ENCODE results near the gene STXBP2.
A peak's percentile ranks its signal among the peaks of the same experiment; 100 is the strongest.

Gene STXBP2

DNA sequence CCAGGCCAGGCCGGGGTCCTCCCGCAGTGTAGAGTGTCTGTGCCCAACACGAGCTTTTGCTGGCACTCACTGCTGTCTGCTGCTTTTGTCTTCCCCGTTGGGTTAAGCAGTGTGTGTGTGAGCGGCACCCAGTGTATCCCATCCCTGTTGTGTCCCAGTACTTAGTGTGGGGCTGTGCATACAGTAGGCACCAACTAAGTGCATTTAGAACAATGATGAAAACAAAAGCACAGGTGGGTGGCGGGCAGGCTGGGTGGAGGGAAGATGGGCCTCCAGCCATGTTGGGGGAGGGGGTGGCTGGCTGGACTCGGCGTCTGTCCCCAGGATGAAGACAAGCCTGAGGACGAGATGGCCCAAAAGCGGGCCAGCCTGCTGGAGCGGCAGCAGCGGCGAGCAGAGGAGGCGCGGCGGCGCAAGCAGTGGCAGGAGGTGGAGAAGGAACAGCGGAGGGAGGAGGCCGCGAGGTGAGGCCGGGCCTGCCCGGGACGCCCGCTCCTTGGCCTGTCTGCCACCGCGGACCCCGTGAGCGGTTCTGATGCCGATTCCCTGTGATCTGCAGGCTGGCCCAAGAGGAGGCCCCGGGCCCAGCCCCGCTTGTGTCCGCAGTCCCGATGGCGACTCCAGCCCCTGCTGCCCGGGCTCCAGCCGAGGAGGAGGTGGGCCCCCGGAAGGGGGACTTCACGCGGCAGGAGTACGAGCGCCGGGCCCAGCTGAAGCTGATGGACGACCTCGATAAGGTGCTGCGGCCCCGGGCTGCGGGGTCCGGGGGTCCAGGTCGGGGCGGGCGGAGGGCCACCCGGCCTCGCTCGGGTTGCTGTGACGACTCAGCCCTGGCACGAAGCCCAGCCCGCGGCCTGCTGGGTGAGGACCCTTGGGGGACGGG lies 21.8 kb upstream of the STXBP2 start:
- DNase-seq, result no peak

DNA sequence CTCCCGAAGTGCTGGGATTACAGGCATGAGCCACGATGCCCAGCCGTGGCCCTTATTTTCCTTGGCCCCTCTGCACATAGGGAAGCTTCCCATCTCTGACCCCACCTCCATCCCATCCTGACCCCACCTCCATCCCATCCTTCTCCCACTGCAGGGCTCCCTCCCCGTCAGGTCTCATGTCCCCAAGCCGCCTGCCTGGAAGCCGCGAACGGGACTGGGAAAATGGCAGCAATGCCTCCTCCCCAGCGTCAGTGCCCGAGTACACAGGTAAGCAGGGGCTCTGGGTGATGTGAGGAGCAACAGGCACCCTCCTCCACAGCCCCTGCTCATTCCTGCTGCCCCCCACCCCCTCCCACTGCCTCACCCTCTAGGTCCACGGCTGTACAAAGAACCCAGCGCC lies 19.7 kb upstream of the STXBP2 start:
- DNase-seq, result no peak

DNA sequence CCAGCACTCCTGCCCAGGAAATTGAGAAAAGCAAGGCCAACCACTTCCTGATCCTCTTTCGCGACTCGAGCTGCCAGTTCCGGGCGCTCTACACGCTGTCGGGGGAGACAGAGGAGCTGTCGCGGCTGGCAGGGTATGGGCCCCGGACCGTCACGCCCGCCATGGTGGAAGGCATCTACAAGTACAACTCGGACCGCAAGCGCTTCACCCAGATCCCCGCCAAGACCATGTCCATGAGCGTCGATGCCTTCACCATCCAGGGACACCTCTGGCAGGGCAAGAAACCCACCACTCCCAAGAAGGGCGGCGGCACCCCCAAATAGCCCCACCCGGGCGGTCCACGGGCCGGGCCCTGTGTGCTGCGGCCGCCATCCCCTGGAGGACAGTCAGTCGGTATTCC lies 19.2 kb upstream of the STXBP2 start:
- no peak for DNase-seq

DNA sequence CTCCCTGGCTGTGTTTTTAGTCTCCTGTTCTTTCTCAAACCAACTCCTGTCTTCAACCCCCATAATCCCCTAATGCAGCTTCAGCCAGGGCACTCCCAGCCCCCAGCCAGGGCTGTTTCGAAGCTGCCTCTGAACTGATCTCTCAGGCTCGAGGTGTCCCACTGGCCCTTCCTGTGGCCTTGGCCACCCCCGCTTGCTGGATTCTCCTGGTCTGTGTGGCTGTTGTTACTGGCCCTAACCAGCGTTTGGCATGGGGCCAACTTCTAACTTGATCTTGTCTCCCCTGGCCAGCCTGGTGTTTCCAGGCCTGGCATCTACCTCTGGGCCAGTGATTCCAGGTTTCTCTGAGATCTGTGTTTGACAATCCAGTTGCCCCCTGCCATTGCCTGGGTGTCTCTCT lies 18.6 kb upstream of the STXBP2 start:
- DNase-seq, result no peak

DNA sequence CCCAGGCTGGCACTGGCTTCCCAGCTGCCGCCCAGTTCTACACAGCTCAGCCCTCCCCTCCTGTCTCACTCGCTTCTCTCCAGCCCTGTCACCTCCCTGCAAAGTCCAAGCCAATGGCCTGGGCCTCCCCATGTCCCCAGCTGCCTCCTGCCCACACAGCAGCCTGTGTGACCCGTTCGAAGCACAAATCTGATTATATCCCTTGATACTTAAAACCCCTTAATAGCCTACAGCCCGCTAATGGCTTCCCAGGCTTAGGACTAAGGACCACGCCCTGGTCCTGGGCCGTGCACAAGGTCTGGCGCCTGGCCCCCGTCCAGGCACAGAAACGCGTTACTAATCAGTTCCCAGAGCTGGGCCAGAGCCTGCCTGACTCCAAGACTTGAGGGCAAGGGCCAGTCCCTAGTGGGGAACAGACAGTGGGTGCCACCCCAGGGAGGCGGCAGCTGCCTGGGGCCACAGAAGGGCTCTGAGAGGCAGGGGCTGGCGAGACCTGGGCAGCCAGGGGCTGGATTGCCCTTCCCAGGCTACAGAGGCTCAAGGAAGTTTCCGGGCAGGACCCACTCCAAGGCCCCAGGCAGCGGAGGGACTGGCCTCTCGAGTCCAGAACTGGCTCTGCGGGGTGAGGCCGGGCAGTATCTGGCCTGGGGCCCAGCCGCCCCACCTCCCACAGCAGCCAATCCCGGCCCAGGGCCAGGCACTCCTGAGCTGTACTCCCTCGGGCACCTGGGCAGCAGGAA lies 18.0 kb upstream of the STXBP2 start:
- DNase-seq, result no peak

DNA sequence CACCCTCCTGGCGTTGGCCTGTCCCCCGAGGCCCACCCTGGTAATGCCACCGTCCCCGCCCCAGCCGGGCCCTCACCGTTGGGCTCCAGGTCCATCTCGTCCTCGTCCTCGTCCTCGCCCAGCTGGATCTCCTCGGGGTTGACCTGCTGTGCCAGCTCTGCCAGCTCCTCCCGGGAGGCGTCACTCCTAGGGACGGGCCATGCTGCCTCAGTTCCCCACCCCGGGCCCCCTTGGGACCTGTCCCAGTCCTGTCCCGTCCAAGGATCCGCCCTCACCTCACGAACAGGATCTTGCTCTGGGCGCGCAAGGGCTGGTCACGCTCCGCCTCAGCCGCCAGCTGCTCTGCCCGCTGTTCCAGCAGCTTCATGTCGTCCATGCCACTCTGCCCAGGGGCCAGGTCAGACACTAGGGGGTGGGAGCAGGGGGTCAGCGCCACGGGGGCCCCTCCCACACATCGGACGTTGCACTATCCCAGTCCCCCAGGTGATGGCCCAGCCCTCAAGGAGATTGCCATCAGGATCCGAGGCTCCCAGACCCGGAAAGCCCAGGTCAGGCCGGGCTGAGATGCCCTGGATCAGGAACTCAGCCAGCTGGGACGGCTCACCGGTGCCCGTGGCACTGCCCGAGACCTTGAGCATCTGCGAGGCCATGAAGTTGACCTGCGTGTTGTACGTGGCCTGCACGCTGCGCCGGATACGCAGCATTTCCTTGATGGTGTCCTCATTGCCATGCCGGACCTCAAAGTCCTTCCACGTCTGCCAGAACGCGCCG lies 17.1 kb upstream of the STXBP2 start:
- no peak for DNase-seq

DNA sequence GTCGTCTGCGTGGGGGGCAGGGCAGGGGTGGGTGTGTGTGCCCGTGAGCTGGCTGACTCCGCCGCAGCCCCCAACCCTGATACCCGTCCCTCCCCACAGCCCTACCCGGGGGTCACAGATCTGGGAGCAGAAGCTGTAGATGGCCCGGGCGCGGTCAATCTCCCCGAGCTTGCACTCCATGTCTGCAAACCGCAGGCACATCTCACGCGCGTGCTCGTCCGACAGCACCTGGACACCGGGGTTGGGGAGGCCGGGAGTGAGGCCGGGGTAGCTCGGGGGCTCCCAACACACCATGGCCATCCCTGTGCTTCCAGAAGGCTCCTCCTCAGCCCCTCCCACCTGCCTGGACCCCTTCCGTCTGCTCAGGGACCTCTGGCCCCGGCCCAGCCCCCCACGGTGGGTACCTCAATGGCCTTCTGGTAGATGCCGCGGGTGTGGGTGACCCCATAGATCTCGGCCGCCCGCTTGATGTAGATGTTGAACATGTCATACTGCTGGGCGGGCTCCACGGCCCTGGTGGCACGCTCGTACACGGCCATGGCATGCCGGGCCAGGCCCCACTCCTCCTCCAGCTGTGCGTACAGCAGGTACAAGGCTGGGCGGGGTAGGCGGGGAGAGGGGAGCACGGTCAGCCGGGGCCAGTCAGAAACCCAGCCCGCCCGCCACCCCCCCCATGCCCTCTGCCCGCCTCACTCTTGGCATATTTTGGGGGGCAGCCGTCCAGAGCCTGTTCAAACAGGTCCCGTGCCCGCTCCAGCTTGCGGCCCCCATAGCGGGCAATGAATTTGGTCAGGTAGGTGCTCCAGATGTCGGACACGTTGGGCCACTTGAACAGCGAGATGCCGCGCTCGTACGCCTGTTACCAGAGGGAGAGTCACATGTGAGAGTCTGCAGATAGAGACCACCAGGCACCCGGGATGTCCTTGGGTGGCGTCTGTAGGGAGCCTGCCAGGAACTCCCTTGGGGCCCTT lies 16.2 kb upstream of the STXBP2 start:
- DNase-seq, result no peak

DNA sequence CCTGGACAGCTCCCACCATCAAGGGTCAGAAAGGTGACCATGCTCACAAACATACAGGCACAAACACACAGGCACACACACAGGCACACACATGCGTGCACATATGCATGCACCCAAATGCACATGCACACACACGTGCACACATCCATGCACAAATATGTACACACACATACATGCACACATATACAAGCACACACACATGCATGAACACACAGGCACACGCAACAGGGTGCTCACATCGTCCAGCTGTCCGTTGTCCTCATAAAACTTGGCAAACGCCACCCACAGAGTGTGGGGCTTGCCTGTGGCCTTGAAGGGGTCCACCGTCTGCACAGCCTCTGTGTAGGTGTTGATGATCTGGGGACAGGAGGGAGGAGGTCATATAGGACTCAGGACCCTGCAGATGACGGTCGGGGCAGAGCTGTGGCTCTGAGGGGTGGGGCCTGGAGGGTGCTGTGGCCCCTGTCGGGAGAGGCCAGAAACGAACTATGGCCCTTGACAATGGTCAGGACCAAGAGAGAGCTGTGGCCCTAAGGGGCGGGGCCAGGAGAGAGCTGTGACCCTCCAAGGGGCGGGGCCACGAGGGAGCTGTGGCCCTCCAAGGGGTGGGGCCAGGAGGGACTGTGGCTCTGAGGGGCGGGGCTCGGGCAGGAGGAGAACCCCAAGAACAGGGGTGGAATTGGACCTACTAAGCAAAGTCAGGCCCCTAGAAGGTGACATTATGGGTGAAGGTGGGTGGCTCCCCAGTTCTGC lies 13.8 kb upstream of the STXBP2 start:
- no peak for DNase-seq

DNA sequence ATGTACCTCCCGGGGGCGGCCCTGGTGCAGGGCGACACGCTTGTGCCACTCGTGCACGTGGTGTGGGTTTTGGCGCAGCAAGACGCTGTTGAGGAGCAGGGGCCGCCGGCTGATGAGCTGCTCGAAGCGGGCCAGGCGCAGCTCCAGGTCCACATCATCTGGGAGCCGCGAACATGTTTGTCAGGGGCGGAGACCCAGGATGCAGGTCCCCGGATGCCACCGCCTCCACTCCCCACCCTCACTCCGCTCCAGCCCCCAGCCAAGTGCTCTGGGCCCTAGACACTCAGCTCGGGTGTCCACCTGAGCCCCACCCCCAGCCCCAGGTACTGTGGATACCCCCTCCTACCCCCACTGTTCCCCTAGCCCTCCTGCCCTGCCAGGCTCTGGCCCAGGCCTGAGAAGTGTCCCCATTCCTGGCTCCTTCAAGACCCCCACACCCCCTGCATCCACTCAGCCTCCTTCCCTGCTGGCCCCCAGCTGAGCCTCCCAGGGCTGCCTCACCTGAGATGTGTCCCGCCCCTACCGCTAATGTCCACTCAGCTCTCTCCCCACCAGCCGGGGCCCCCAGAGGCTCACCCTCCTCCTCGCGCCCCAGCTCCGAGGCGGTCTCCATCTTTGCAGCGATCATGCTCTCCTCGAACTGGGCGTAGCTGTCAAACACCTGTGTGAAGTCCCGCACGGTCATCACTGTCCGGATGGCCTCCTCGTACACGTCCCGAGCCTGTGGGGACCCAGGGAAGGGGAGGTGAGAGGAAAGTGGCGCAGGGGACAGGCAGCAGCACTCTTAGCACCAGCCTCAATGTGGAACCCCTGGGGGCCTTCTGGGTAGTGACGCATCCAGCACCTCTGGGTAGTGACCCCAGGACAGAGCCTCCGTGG lies 12.9 kb upstream of the STXBP2 start:
- DNase-seq, result no peak

DNA sequence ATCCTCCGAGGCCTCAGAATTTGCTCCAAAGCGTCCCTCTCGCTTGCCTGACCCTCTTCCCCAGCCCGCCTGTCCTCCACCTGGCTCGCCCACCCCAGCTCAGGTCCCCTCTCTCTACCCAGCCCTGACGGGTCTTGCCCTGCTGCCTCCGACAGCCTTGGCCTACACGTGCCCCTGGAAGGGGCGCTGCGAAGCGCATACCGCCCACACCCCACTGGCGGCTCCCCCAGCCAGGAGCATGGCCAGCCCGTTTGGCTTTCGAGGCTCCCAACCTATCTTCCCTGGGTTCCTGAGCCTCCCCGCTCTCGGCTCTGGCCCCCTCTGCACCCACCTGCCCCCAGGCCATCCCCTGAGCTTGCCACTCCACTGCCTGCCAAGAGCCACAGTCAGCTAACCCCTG lies 12.1 kb upstream of the STXBP2 start:
- DNase-seq, result no peak

DNA sequence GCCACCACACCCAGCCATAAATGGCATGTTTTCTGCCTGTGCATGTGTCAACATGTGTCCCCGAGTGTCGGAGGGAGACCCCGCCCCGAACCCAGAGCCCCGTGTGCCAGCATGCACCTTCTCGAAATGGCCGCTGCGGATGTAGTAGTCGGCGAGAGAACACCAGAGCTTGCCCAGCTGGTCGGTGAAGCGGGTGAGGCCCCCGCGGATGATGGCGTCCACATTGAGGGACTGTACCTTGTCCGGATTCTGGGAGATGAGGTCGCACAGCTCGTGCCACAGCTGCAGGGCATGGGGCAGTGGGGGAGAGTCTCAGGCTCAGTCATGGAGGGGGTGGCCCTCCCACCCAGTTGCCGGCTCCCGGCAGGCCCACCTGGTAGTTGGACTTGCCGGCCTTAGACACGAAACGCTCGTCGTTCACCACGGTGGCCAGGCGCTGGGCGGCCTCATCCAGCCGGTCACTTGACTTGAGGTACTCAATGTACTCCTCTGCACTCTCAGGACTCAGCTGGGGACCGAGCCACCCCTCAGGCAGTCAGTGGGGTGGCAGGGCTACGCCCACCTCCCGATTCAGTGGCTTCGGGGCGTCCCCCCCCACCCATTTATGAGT lies 11.0 kb upstream of the STXBP2 start:
- no peak for DNase-seq

DNA sequence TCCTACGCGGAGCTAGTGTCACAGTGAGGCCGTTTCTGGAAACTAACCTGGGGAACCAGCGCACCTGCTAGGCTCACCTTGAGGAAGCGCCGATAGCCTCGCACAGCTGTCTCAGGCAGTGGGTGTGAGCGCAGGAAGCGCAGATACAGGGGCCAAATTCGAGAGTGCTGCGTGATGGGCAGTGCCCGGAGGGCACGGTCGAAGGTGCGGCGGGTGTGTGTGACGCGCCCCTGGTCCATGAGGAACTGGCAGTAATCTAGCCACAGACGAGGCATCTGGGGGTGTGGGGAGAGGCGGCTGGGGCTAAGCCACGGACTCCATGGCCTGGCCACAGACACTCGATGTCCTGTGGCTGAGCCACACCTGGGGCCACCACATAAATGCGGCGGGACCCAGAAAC lies 9.7 kb upstream of the STXBP2 start:
- no peak for DNase-seq

DNA sequence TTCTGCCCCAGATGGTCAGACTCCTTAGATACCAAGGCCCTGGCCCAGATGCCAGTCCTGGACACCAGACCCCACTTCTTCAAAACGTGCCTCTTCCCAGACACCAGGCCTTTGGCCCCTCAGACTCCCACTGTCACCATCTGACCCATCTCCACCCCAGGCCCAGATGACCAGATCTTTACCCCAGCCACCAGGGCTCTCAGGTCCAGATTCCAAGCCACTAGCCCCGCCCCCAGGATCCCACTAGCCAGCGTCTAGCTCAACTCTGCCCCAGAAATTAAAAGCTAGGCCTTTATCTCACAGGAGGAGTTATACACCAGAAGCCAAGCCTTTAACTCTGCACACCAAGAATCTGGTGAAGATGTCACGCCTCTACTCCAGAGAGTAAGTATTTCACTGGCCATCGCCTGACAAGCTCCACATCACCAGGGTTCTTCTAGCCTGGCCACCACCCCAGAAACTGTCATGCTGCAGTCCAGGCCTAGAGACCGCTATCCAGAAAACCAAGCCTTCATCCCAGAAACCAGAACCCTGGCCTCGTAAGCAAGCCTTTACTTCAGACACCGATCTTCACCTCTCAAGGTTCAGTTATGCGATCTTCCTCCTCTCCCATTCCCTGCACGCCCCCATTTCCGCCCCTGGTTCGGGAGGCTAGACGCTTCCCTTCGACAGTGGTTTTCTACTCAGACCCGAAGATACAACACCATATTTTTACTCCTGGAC lies 8.2 kb upstream of the STXBP2 start:
- no peak for DNase-seq

DNA sequence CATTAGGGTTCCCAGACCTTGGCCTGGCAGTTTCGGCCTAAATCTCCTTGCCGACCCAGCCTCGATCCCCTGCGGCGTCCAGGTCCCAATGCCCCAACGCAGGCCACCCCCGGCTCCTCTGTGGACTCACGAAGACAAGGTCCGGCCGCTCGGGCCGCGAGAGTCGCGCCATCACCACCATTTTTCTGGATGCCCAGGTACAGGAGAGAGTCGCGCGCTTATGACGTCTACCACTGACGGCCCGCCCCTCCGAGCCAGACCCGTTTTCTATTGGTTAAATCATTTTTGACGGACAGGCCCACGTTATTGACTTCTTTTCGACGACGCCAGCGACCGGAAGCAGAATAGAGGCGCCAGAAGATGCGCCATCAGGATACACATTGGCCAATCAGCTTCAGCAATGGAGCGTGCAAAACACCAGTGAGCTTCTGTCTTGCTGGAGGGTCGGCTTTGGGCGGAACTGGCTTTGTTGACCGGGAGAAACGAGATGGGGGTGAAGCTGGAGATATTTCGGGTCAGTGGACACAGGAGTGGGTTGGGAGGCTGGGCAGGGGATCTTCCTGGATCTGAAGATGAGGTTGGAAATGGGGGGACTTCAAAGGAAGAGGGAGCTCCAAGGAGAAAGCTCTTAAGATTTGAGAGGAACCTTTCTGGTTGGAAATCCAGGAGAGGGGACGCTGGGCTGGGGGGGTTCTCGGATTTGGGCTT lies 7.4 kb upstream of the STXBP2 start, which contains the start of the genes PET100 and XAB2:
TSS of gene PET100 (plus strand) at position 447 of the 708 bp plus-strand sequence. CDS start at position 488, 41 bp downstream.
TSS of gene XAB2 (minus strand) at position 199 of the 708 bp plus-strand sequence. CDS start at position 181, 18 bp downstream.
- DNase-seq, result peak; percentile 100

DNA sequence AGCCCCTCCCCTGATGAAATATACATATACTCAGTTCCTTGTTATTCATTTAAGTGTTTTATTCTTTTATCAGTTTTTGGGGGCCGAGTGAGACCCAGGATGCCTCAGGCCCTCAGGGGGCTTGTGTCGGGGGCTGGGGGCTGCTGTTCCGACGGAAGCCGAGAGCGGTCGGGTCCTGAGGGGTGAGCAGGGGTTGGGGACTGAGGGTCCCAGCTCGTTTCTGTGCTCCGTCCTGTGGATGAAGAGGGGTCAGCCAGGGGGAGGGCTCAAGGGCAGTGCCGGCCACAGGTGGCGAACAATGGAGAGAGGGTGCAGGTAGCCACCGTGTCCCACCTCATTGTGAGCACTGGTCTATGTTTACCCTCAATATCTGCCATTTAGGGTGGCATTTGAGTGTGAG lies 5.3 kb upstream of the STXBP2 start:
- no peak for DNase-seq

DNA sequence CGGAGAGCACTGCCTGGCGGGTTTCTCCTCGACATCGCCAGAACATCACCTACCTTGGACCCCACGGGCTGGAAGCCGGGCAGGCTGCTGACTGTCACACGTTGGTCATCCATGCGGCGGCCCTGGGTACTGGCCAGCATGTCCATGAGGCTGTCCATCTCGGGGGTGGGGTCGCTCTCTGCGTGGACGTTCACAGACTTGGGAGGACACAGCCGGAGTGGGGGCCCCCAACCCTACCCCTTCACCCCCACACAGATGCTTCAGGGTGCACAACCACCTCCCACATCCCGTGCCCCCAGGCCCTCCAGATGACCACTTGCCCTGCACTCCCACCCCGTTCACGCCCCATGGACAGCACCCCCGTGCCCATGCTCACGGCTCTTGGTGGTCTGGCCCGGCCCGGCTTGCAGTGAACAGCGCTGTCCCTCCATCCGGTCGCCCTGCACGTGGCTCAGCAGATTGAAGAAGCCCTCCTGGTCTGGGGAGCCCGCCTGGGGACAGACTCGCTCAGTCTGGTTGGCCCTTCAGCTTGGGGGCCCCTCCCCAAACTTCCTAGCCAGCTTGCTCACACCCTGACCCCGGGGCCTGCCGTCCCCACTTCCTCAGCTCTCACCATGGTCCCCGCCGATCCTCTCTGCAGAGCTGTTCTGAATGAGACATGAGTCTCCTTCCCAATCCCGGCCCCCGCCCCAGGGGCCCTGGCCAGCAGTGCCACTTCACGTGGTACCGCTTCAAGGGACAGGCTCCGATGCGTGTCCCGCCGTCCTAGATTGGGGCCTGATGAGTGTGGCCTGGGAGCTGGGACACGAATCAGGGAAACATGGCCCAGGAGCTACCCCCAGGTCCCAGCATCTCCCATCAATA lies 4.3 kb upstream of the STXBP2 start:
- no peak for DNase-seq

DNA sequence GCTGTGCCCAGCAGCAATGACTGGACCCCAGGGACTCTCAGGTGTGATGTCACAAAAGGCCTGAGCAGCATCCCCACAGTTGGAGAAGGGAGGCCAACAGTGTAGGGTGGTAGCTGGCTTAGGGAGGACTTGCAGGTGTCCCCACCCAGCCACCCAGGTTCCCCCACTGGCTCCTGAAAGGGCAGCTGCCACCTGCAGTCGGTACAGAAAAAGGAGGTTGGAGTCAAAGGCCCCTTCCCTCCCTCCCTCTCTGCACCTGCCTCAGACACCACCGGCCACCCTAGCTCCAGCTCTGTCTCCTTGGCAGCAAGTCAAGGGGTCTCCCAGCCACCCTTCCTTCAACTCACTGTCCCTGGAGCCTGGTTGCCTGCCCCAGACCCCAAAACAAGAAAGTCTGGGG lies 3.2 kb upstream of the STXBP2 start, which contains the start of gene PCP2:
TSS of gene PCP2 (minus strand) at position 22 of the 400 bp plus-strand sequence. CDS start 262 bp downstream, outside the sequence.
- no peak for DNase-seq

All from retina (tissue), 1 donor.